HPDE6-E6E7 (cell line): ENCODE results near the gene GJD2.
A peak's percentile ranks its signal among the peaks of the same experiment; 100 is the strongest.

Source experiments
- DNase-seq: peaks from one replicate; pipeline ENCODE4 v3.0.0; 2011; ENCODE audit warnings: missing footprints; ENCODE audit errors: extremely low spot score

The GJD2 gene

DNA sequence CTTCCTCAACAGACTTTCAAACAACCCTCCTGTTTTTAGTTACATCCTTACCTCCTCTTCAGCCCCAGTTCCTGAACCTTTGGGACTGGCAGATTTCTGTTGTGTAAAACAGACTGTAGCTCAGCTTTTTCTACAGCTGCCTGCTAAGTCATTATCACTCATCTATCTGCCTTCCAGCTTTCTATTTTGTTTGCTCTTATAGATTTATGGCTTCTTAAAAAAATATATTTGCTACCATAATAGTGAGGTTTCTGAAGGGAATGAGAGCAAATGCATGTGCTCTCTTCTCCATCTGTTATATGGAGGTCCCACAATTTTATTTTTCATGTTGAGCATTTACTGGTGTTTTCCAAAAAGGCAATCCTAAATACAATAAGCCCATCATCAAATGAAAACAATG, 18.2 kb upstream of the GJD2 start:
- no peak for DNase-seq

DNA sequence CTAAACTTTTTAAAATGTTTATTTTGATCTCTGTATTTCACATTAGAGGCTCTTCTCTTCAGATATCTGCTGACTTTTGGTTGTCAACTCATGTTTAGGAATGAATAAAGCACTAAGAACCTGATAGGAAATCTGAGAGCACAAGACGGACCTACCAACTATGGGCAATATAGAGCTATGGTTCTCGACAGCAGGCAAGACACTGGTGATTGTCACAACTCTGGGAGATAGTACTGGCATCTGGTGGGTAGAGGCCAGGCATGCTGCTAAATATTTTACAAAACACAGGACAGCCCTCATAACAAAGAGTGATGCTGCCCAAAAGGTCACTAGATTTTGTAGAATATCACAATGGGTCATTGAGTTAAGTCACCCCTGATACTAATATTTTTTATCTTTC, 17.5 kb upstream of the GJD2 start:
- no peak for DNase-seq

DNA sequence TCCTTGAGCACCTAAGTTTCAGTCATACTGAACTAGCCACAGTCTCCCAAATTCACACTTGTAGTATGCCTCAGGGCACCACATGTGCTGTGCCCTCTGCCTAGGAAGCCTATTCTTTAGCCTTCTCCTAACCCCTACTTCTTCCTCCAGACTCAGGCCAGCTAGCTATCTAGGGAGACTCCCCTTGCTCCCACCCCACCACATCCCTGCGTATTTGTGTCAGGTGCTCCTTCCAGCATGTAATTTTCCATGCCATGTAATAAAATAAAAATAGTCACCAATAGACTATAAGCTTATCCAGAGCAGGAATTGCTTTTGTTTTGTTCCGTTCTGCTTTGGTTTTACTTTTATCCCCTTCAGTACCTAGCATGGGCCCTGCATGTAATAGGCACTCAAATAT, 14.9 kb upstream of the GJD2 start:
- no peak for DNase-seq

DNA sequence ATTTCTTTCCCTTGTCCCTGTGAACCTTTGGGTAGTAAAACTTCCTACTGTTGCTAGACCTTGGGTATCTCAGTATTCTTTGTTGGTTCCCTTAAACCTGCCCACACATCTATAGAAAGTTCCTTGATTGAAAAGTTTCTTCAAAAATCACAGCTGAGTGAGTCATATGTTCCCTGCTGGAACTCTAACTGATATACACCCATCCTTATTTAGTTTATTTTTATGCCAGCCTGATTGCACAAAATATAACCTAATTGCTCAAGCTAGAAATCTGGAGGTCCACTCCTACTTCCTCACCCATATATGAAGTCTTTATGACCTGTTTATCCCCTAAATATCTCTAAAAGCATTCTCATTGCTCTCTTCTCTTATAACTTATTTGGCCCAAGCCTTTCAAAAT, 13.7 kb upstream of the GJD2 start:
- no peak for DNase-seq

DNA sequence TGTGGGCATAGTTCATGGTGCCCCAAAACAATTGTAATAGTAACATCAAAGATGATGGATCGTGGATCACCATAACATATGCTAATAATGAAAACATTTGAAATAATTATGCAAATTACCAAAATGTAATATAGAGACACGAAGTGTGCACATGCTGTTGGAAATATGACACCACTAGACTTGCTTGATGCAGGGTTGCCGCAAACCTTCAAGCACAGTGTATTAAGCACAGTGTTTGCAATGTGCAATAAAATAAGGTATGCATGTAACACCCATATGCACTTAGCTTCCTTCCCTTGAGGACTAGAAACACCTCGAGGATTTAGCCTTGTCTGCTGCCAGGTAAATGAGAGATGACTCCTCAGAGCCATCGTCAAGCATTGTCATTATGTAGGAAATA, 10.9 kb upstream of the GJD2 start:
- no peak for DNase-seq

DNA sequence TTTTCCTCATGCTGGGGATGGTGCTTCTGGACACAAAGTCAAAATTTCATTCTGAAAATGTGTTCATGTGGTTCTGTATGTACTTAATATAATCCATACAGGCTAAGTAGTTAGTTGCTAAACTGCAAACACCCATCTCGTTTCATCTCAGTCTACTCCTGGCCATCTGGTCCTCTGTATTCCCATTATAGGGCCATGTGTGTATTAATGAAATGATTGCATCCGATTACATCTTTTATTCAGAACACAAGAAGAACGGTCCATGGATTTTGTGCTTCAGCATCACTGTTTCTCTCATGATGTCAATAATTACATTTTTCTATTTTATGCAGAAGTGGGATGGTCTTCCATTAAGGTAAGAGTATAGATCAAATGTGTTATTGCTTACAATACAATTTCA, 6.1 kb upstream of the GJD2 start:
- no peak for DNase-seq

DNA sequence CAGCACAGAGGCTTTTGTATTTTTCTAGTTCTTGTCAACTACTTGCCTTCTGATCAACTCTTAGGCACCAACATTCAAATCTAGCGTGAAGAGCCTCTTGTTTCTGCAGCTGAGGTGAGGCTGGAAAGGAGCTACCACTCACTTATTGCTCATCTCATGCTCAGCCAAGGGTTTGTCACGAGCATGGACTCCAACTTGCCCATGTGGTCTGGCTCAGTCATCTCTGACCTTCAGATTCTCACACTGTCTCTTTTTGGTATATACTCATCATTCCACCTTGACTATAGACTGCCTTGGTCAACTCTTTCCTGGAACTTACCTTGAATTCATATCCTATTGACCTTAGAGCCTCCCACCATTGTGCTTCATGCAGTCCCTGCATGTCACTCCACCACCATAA, 5.2 kb upstream of the GJD2 start:
- no peak for DNase-seq

DNA sequence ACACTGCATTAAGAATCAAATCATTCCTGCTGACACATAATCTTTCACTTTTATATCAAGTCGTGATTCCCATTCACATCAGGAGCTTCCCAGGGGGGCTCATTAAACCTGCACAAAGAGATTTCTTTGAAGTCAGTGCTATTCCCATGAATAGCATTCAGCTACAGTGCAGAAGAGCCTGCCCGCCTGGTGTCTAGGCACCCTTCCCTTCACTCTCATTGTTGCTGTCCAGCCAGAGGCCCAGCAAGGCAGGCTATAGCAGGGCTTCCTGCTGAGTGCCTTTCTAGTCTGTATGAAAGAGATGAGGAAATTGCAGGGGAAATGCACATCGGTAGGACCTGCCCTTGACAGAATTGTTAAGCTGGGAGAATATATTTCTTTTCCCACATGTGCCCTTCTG, 4.5 kb upstream of the GJD2 start:
- no peak for DNase-seq

DNA sequence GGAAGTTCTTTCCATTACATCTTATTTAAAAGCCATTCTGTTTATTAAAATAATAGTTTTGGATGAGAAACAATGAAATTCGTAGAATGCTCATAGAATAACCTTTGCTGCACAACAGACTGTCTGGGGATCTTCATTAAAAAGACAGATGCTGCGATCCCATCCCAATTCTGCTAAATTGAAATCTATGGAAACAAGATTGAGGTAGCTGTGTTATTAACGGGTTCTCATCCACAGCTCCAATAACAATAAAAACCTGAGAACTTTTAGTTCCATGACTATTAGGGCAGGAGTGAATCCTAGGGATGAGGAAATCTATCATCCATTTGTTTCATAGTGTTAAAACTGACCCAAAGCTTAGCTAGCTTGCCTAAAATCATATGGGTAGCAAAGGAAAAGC, 2.5 kb upstream of the GJD2 start:
- DNase-seq: no peak

DNA sequence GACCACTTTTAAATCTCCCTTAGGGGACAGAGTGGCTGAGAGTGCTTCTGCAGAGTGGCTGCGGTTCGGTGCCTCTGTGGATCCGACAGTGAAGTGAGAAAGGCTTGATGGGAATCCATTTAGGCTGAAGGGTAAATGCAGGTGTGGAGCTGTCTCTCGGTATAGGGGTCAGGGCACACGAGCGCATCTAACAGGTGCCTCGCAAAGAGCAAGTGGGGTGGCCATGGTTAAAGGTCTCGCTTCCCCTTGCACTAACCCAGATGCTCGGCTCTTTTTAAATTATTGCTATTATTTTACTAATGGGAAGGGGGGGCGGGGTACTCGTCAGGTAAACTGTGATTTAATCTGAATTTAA, 598 bp upstream of the GJD2 start:
- DNase-seq: no peak

DNA sequence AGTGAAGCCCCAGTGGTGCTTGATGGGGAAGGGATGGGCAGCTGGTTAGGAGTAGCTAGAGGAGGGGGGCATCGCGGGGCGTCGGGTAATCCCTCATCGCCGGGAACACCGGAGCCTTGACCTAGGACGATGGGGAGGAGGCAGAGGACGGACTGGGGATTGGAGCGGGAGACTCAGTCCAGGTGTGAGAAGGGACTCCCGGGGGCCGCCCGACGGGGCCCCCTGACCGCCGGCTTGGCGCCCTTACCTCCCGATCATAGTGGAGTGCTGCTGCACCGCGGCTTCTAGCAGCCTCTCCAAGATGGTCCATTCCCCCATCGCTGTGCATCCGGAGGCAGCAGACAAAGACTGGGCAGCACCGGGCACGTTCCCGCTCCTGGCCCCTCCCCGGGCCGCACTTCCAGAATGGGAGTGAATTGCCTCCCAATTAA, 612 bp downstream of the GJD2 start:
- DNase-seq: no peak

DNA sequence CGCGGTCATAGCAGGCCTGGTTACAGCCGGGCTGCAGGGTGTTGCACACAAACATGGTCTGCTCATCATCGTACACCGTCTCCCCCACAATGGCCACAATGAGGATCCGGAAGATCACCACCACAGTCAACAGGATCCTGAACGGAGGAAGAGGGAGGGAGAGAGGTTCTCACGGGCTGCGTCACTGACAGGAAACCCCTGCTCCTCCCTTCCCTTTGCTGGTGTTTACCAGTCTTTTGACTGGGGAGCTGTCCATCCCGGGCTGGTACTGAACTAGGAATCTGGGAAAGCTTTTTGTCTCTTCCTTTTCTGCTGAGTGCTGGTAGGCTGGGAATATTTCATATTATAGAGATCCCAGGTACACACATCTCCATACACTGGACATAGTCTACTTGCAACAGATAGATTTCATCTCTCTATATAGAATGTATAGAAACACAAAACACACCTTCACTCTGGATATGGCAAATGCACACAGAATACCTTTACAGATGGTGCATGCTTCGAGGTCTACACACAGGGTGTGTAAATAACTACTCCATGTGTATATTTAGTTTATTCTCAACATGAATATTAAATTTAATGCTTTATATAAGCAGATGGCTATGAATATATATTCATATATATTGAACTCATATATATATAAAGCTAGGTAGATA, 1.4 kb downstream of the GJD2 start:
- DNase-seq: peak; percentile 26

DNA sequence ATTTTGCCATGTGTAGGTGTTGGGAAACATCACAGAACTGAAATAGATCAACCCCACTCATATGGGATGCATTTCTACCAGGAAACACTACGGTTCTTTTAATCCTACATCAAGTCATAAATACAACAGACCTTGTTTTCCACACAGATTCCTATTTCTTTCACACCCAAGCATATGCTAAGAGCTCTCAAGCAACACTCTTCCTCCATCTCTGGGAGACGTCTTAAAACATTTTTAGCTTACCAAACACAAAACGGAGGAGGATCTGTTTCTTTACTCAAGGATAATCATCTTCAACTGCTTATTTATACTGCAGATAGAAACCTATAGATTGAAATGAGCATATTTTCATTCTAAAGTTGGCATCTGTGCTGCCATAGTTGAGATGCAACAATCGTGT, 5.1 kb downstream of the GJD2 start:
- no peak for DNase-seq

DNA sequence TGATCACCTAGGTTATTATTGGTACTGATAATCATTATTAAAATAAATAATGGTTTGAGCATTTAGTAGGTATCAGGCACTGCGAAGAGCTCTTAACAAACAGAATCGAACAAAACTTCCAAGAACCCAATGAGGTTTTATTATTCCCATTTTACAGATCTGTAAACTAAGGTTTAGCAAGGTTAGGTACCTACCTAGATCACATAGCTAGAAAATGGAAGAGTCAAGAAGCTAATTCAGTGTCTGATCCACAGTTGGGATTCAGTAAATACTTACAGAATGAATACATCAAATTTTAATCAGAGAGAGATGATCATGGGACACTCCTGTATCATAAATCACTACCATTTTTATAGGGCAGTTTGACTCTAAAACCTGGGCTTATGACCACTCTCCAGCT, 15.5 kb downstream of the GJD2 start:
- no peak for DNase-seq

DNA sequence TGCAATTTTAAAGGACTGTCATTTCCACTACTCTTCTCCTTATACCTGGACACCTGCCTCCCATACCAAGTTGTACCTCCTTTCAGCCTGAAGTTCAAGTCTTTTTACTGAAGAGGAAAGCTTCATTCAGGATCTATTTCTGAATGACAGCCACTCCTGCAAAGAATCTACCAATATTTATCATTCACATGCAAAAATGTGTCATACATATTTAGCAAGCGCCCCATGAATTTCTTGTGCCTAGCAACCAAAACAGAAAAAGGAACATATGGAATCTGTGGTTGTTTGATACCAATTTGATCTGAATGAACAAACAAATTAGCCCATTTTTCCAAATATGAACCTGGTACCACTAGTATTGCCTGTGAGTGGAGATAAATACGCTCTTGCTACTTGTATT, 16.8 kb downstream of the GJD2 start:
- no peak for DNase-seq

DNA sequence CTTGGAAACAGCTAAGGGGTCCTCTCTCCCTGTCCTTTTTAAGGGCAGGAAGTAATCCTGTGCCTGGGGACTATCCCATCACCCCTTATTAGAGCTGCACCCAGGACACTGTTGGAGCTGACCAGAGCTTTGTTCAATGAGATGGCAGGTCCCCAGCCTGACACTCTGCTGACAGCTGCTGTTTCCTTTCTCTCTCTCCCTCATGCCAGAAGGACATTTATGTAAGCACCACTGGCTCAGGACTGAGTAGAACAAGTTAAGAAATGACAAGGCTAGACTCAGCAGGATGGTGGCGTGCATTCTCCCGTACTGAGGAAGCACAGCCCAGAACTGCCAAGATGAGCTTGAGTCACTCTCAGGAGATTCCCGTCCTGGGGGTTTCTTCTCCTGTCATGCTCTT, 17.3 kb downstream of the GJD2 start:
- no peak for DNase-seq

DNA sequence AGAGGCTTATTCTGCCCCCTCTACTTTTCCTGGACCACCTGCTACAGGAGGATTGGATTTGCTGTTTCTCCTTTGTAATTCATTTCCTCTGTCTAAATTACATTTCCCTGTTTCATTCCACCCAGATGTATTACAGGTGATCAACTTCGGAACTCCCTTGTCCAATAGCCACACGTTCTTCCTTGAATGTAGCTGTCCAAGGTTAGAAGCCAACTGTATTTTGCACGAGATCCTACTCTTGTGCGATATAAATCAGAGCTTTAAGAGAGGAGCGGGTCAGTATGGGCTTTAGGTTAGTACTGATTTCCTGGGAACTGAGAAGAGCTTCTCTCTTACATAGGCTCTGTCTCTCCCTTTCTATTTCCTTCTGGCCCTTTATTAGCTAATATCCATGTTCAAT, 20.5 kb downstream of the GJD2 start:
- no peak for DNase-seq

DNA sequence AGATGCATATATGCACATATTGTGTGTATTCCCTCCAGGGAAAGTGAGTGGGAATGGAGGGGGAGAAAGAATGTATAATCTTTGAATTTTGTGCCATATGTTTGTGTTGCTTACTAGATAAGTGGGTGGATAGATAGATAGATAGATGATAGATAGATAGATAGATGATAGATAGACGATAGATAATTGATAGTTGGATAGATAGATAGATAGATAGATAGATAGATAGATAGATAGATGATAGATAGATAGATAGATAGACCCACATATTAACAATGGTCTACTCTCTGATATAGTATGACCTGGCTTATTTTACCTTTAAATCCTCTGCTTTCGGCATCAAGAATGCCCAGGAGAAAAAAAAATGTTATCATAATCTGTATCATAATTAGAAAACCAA, 21.2 kb downstream of the GJD2 start:
- DNase-seq: no peak

DNA sequence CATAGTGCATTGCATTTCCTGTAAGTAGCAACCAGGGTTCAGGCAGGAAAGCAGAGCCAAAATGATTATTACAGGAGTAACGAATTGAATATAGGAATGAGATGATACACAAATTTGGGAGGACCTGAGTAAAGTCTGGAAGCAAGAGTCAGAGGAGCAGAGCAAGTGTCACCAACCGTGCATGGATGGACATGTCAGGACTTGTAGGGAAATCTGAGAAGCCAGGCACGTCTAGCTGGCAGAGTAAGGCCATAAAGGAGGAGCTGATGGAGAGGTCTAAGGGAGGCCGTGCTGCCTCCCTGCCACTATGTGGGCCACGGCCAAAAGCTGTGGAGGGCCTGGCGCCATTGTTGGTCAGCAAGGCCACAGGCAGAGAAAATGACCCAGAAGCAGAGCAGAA, 22.4 kb downstream of the GJD2 start:
- no peak for DNase-seq

DNA sequence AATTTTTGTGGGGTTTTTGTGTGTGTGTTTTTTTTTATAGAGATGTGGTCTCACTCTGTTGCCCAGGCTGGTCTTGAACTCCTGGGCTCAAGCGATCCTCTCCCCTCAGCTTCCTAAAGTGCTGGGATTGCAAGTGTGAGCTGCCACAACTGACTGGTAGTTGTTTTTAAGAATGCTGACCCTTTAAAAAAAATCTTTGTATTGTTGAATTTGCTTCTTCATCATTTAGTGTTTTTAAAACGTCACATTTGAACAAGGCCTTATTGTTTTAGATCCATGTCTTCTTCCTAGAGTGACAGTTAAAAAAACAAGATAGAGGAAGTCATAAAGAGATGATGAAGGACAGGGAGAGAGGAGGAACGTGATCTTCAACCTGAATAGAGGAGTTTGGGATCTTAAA, 24.1 kb downstream of the GJD2 start:
- DNase-seq: no peak

DNA sequence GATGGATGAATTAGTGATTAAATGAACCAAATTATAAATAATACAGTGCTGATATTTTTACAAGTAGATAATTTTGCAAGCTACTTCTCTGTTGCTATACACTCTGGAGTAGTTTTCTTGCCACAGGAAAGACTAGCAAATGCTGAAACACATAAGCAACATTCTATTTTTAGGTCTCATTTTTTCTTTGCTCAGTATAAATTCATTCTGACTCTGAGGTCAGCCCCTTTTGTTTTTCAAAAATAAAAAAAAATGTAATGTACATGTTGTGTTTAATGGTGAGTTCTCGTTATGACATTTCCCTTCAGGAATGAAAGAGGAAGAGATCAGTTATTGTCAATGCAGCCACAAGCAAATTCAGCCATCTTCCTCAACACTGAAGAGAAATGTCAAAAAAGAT, 24.9 kb downstream of the GJD2 start:
- DNase-seq: no peak

DNA sequence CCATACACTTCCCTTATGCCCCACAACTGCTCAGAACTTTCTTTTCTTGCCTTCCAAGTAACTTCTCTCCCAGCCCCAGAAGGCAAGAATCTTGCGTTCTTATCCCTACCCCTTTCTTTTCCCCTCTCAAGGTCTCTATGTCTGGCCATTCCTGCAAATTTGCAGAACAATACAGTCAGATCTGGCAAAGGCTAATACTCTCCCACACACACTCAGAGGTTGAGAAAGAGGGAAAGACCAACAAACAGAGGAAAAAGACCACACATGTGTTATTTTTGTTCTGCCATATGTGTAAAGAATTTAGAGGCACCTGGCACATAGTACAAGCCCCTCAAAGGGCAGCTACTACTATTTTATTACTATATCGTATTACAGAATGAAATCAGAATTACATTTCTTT, 25.7 kb downstream of the GJD2 start:
- DNase-seq: no peak

DNA sequence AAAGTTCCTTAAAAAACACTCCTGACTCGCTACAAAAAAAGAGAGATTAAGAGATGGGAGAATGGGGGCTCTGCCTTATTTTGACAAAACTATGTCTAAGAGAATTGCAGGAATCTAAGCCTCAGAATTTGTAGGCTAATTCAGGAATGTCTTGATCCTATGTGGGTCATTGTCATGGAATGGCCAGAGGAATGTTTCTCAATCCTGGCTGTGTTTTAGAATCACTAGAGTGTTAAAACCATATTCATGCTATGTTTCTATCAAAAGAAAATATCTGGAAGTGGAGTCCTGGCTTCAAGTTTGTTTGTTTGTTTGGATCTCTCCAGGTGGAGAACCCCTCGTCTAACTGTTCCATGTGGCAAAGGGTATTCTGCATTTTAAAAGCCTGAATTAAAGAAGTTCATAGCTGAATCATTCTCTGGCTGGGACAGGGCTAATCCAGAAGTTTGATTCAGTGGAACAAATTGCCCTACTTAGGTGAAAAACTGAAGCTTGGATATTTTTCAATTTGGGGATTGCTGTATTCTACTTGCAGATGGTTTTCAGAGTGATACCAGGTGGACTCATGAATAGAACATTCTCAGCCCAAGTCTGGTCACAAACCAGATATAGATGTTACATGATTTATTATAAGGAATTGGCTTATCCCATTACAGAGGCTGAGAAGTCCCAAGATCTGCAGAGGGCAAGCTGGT, 28.2 kb downstream of the GJD2 start:
- DNase-seq: no peak

DNA sequence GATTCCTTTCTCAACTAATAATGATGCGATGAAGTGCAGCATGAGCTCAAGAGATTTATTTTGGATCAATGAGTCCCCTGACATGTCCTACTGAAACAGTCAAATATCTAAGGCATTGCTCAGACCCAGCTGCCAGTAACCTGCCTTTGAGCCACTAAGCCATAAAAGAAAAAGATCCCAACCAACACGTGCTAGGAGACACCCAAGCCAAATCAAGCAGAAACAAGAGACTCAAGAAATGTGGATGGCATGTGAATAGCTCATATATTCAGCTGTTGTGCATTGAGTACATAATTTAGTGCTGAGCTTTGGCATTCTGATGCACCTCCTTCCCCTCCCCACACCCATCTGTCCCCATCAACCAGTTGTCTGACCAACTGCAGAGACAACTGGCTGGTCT, 29.2 kb downstream of the GJD2 start:
- no peak for DNase-seq
